ENCODE measurements around the gene SMCO4.

Gene SMCO4

DNA sequence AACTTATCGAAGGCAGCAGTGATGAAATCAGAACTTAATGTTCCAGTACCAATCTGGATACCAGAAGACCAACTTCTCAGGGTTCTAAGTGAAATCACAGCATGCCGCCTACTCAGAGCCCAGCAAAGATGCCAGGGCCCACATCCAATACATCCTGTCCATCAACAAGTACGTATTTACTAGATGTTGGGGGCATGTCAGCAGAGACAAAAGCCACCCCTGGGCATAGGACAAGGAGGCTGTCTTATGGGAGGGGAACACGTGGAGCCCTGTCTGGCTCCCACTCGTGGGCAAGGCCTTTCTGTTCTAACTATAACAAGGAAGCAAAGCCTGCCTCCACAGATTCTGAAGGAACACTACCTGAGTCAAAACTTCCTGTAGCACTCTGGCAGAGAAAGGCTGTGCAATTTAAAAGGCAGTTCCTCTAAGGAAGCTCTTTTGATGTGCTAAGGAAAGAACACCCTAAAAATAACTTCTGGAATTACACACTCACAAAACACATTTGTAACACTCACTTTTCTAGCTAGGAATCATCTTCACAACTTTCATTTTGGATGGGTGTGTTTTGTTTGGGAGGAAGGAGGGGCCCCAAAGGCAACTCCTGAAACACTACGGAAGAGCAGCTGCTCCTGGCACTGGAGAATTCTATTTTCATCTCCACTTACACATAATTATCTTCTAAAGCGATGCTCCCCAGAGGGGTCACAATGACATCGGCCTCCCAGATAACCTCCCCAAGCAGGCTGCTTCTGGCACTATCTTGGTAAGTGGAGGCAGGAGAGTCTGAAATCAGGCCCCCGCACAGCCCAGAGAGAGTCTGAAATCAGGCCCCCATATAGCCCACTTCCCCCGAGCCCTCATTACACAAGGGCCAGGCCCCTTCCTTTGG is 14.2 kb downstream of the SMCO4 start:
- no peak for DNase-seq (ENCODE audit: low spot score)

DNA sequence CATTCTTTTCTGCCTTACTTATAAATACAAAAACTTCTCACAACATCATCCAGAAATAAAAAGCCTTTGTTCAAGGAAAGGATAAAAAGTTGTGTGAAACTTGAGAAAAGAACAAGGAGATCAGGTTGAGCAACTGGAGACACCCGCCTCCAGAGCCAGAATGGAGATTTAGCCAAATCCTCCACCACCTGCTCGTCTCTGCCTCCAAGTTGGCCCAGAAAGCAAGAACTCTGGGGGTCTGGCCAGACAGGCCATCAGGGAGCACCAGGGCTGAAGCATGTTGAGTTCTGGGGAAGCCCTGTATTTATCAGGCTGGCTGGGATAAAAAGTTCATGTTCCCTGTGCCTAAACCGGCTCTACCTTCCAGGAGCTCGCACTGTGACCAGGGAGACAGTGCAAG is 14.9 kb downstream of the SMCO4 start:
- DNase-seq (ENCODE audit: low spot score): no peak

DNA sequence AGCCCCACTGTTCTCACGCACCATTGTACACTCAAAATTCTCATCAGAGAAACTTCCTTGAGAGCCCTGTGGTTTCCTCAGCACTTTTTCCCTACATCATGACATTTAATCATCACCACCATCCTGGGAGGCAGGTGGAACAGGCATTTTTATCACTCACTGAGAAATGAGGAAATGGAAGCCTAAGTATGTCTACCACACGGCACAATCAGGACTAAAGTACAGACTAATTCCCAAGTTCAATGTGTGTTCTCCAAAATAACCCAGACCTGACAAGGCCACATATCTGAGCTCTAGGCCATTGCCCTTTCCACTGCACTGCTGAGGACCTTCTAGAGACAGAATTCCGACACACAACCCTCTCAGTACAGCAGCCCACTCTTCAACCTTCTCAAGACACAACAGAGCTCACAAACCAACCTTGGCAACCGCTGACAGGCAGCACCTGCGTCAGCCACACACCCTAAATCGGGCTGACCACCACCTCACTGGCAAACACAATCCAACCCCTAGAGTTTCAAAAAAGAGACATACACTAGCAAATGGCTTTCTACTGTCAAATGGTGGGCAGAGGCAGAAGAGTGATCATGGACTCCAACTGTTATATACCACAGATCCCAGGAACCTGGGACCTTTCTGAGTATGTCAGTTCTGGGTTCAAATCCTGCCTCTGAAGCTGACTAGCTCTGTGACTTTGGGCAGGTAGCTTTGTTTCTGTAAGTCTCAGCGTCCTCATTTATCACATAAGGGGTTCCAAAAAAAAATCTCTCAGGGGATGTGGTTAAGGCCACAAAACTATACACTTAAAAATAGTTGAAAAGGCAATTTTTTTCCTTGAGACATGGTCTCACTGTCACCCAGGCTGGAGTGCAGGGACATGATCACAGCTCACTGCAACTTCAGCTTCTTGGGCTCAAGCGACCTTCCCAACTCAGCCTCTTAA is 16.3 kb downstream of the SMCO4 start:
- DNase-seq (ENCODE audit: low spot score): no peak

DNA sequence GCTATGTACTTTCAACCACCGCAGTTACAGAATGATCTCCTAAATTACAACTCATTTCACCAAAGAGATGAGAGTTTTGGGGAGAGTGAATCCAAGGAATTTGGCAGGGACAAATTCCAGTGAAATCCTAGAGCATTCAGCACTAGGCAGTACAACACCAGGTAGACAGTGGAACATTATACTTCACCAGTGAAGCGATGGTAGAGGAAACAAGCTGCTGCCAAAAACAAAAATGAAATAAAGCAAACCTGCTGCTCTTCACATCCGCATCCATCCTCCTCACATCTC is 16.9 kb downstream of the SMCO4 start:
- DNase-seq (ENCODE audit: low spot score): no peak

DNA sequence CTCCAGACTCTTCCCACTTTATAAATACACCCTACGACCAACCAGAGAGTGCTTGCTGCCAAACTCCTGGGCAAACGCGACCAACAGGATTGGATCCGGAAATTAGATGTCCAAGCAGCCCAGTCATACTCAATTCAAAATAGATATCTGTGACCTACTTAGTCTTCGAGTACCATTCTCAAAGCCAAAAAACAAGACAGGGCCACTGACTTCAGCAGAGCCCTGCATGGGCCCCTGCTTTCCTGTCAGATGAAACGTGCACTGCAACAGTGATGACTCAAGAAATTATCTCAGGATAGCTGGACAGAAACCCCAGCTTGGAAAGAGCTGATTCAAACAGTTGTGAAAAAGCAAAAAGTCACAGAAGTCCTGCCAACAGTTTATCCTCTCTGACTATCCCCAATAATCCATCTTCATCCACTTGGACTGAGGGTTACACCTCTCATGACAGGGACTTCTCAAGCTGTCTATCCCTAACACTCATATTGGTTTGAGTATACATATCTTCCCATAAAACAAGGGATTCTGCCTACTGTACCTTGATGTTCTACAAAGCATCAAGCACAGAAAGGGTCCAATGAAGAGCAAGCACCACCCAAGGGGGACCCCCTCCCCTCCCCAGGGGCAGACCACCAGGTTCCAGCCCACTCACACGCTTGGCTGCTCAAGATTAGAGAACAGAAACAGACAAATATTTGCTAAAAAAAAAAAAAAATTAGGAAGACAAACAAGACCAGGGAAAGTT is 17.4 kb downstream of the SMCO4 start:
- peak; percentile 71 for DNase-seq (ENCODE audit: low spot score)

DNA sequence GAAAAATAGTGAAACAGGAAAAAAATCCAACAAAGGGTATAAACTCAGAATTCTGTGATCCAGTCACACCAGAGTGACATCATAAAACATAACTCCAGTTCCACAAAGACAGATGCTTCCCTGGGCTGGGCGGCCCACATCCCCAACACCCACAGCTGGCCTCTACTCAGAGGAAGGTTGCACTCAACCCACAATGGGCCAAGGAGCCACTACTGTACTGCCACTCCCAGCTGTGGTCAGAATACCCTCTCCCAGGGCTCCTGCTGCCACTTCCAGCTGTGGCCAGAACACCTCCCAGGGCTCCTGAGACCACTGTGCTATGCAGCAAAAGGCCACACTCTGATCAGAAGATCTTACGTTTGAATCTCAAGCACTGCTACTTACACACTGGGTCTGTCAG is 18.3 kb downstream of the SMCO4 start:
- no peak for DNase-seq (ENCODE audit: low spot score)

GRCh38 chr11:93524173-93524536 is 19.0 kb downstream of the SMCO4 start:
- no peak for DNase-seq (ENCODE audit: low spot score)

- DNase-seq (ENCODE audit: low spot score): no peak
Measured at GRCh38 chr11:93520726-93521509, 22.3 kb downstream of the SMCO4 start.

- no peak for DNase-seq (ENCODE audit: low spot score)
Measured at GRCh38 chr11:93519179-93519578, 24.0 kb downstream of the SMCO4 start.

- DNase-seq (ENCODE audit: low spot score): no peak
Measured at GRCh38 chr11:93518081-93518480, 25.1 kb downstream of the SMCO4 start.

DNA sequence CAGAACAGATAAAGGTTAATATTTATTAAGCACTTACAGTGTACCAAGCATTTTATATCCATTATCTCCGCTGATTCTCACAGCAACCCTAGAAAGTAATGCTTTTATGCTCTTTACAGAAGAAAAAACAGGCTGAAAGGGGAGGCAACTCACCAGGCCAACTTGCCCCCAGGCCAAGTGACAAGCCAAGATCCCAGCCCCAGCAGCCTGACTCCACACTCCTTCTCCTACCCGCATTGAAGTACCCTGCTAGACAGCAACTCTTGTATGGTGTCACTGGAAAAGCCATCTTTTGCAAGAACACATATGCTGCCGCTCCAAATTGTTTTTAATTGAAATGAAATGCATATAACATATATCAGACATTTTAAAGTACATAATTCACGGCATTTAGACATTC is 25.6 kb downstream of the SMCO4 start:
- no peak for DNase-seq (ENCODE audit: low spot score)

GRCh38 chr11:93517041-93517440 is 26.1 kb downstream of the SMCO4 start:
- no peak for DNase-seq (ENCODE audit: low spot score)

- DNase-seq (ENCODE audit: low spot score): no peak
Measured at GRCh38 chr11:93515441-93516025, 27.7 kb downstream of the SMCO4 start.

DNA sequence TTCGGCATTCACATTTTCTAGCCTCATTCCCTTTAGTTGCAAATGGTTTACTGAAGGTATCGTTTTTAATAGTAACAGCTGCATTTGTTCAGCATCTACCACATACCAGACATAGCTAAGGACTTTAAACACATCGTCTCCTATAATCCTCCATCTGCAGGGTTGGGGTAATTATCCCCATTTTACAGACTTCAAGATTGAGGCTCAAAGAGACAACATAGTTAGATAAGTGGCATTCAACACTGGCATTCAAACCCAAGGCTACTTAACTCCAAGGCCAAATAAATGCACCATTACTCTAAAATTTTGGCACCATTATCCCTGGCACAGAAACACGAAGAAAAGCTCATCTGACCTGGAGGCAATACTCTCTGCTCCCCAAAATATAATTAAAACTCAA is 28.5 kb downstream of the SMCO4 start:
- DNase-seq (ENCODE audit: low spot score): no peak

DNA sequence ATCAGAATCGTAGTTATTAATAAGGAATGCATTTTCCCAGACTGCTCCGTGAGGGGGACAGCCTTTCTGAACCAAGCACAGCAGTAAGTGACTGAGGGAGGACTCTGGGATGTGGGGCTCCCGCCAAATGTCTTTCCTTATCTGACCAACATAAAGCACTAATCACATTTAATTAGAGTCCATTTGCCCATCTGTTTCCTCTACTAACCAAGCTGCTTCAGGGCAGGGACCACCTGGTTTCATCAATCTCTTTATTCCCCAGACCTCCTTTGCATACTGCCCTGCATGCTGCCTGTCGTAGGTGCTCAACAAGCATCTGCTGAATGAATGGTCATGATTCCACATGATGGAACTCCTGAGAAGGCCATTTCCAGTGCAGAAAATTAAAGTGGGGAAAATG is 29.4 kb downstream of the SMCO4 start:
- DNase-seq (ENCODE audit: low spot score): no peak

DNA sequence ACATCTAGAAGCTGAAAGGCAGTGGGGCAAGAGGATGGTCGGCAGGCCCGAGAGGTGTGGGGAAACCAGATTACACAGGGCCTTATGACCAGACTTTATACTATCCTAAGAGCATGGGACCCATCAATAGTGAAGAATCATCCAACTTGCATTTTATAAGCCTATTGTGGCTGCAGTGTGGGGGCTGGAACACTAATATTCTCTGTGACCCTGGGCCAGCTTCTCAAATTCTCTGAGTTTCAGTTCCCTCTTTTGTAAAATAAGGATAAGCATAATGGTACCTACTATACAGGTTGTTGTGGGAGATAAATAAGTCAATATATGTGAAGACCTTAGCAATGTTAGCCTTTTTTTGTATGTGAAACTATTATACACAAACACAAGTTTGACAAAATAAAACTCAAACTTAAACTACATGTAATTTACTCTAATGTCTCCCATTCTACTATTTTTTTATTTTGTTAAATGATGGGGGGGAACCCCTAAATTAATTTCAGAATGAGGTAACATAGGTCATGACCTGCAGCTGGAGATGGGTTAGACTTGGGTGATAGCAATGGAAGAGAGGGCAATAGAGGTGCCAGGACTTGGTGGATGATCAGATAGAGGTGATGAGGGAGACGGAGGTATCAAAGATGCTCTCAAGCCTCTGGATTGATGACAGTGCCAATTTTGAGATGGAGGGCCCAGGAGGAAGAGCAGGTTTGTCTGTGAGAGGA is 30.1 kb downstream of the SMCO4 start:
- DNase-seq (ENCODE audit: low spot score): no peak

DNA sequence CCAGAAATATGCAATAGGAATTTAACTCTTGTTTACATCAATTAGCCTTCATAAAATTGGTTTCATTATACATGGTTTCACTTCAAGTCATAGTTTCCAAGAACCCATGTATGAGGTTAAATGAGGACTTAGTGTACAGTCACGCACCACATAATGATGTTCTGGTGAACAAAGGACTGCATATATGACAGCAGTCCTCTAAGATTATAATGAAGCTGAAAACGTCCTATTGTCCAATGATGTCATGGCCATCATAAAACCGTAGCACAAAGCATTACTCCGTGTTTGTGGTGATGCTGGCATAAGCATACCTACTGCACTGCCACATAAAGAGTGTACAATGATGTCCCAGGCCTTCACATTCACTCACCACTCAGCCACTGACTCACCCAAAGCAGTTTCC is 31.1 kb downstream of the SMCO4 start:
- no peak for DNase-seq (ENCODE audit: low spot score)

DNA sequence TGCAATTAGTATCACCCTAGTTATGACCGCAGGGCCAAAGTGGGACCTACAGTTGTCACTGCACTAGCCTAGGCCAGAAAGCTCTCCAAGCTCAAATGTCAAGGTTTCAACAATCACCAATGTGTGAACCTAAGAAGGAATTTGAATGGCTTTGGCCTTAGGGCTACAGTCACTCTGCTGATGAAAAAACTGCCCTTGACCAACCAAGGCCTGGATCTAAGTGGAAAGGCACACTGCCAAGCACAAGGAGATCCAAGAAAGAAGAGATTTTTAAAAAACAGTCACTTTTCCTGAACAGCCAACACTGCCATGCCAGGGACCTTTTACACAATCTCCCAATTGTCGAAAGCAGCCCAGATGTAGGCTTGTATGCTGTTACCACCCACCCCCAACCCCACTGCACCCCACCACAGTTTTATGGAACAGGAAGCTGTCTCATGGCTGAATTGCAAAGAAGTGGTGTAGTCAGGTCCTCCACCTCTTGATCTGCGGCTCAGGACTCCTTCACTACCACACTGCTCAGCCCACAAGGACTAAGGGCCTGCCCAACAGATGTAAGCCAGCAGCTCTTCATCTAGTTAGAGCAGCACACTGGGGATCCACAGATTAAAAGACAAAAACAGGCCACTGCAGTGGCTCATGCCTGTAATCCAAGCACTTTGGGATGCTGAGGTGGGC is 32.9 kb downstream of the SMCO4 start:
- DNase-seq (ENCODE audit: low spot score): no peak

DNA sequence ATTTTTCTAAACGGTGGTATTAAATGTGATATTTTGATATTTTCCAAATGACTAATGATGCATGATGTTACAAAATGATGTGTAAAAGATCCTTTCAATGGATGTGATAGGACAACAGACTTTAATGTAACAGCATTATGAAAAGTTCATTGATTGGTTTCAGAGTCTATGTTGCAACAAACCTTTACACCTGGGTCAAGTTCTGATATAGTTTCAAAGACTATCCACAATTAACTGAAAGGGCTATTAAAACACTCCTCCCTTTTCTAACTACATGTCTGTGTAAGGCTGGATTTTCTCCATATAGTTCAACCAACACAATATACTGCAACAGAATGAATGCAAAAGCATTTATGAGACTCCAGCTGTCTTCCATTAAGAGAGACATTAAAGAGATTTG is 35.7 kb downstream of the SMCO4 start:
- no peak for DNase-seq (ENCODE audit: low spot score)

DNA sequence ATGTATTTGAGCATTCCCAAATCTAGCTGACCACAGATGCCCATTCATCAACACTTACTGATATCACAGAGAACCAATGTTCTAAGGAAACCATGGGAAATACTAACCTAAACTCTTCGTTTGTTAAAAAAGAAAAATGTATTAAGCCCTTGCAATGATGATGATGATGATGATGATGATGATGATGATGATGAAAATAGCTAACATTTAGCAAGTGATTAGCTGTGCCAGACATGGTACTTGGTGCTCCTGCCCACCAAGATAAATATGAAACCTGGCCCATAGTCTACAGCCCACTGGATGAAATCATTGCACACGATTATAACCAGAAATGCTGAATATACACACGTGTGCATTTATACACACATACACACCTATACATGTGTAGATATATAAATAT is 37.5 kb downstream of the SMCO4 start:
- DNase-seq (ENCODE audit: low spot score): no peak
